Astrocyte (in vitro differentiated cells and primary cell): ENCODE measurements around the gene CNTNAP4. TPM values are rescaled to one million over a fixed set of nuclear protein-coding genes. Genes with fewer than 3 reads are reported as not detected.

Experiments used
- DNase-seq: peaks from one replicate; pipeline ENCODE4 v3.0.0-alpha.2; 2010; ENCODE audit warnings: low read depth
- FAIRE-seq: peaks from 2 replicates; lab custom pipeline; 2011; peaks lifted over from hg19 to GRCh38; lab: Jason Lieb, UNC
- H2AFZ ChIP-seq: 2 replicates; pipeline ENCODE4 v1.6.0; 2012; ENCODE audit warnings: low read depth, low read length, inconsistent platforms
- H3K27ac ChIP-seq: 2 replicates; pipeline ENCODE4 v1.5.1; 2011; ENCODE audit warnings: low read depth, low read length, inconsistent platforms
- H3K27me3 ChIP-seq: 2 replicates; pipeline ENCODE4 v1.6.0; 2011; ENCODE audit warnings: low read length, inconsistent platforms; ENCODE audit not compliant: insufficient read depth
- H3K36me3 ChIP-seq: 2 replicates; pipeline ENCODE4 v1.5.1; 2011; ENCODE audit warnings: low read length, inconsistent platforms; ENCODE audit not compliant: insufficient read depth
- H3K4me1 ChIP-seq: 2 replicates; pipeline ENCODE4 v1.5.1; 2011; ENCODE audit warnings: low read length, inconsistent platforms; ENCODE audit not compliant: insufficient read depth
- H3K4me2 ChIP-seq: 2 replicates; pipeline ENCODE4 v1.6.0; 2012; ENCODE audit warnings: low read length, inconsistent platforms
- H3K4me3 ChIP-seq: 2 replicates; pipeline ENCODE4 v1.5.1; 2011; ENCODE audit warnings: low read depth, mild to moderate bottlenecking, low read length, inconsistent platforms; ENCODE audit not compliant: insufficient read depth
- H3K79me2 ChIP-seq: 2 replicates; pipeline ENCODE4 v1.6.0; 2012; ENCODE audit warnings: mild to moderate bottlenecking, low read length, inconsistent platforms; ENCODE audit not compliant: insufficient read depth
- H3K9ac ChIP-seq: 2 replicates; pipeline ENCODE4 v1.6.0; 2012; ENCODE audit warnings: mild to moderate bottlenecking, low read length, inconsistent platforms
- H3K9me3 ChIP-seq: 2 replicates; pipeline ENCODE4 v1.5.1; 2012; ENCODE audit warnings: low read depth, mild to moderate bottlenecking, low read length, inconsistent platforms; ENCODE audit not compliant: insufficient read depth
- H4K20me1 ChIP-seq: 2 replicates; pipeline ENCODE4 v1.6.0; 2012; ENCODE audit warnings: low read length, inconsistent platforms; ENCODE audit not compliant: insufficient read depth
- H3K27ac Mint-ChIP-seq: one replicate; pipeline ENCODE4 v1.8.0; 2021; ENCODE audit warnings: mild to moderate bottlenecking, mixed read lengths; ENCODE audit not compliant: unreplicated experiment
- H3K27me3 Mint-ChIP-seq: one replicate; pipeline ENCODE4 v1.8.0; 2021; ENCODE audit warnings: low read depth, mixed read lengths; ENCODE audit not compliant: unreplicated experiment
- H3K36me3 Mint-ChIP-seq: one replicate; pipeline ENCODE4 v1.8.0; 2021; ENCODE audit warnings: low read depth, mixed read lengths; ENCODE audit not compliant: unreplicated experiment
- H3K4me1 Mint-ChIP-seq: one replicate; pipeline ENCODE4 v1.8.0; 2021; ENCODE audit warnings: low read depth, mixed read lengths; ENCODE audit not compliant: unreplicated experiment
- H3K4me3 Mint-ChIP-seq: one replicate; pipeline ENCODE4 v1.8.0; 2021; ENCODE audit warnings: mild to moderate bottlenecking, moderate library complexity, mixed read lengths; ENCODE audit not compliant: unreplicated experiment
- H3K9me3 Mint-ChIP-seq: one replicate; pipeline ENCODE4 v1.8.0; 2021; ENCODE audit warnings: mild to moderate bottlenecking, mixed read lengths; ENCODE audit not compliant: unreplicated experiment
- EZH2 ChIP-seq: IDR thresholded peaks from 2 replicates; pipeline ENCODE4 v1.6.1; 2012; ENCODE audit warnings: mild to moderate bottlenecking, low read length, inconsistent platforms; ENCODE audit not compliant: insufficient read depth
- total RNA-seq: library from RNA; stranded (reverse); gene quantifications from 2 replicates; pipeline ENCODE4 v1.2.1, GENCODE V29; 2021
- TF ChIP-seq, protein P1 (sequence below): IDR thresholded peaks from 2 replicates; pipeline ENCODE4 v1.5.1; 2011; ENCODE audit warnings: low read depth, mild to moderate bottlenecking, inconsistent platforms, low read length, moderate library complexity; ENCODE audit not compliant: insufficient read depth

CNTNAP4 gene
- total RNA-seq, 1 donor from 2014 or later = not detected

DNA sequence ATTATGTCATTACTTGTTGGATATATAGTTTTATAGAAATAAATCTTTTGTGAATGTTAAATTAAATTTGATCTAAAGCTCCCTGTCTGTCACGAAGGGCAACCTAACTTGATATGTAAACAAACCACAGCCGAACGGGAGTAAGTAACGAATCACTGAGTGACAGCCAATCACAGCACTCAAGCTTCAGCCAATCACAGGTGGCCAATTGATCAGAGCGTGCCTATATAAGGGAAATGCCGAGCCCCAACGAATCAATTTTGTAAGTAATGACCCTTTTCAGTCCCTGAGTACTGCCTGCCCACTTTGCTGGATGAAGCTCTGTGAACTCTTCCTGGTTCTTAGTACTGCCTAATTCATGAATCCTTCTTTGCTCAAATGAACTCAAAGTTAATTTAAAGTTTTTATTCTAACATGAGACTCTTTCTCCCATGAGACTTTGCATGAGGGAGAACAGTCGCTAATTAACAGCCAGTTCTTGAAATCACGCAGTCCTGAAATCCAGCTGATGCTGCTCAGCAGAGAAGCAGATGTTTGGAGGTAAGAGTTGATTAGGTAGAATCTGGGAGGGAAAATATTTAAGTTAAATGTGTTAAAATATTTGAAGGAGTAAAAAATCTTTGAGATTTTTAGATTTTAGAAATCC, 302.2 kb downstream of the CNTNAP4 start:
- Mint-ChIP-seq H3K9me3 (peaks cover 6% of the 10 kb centered on the region), H3K27ac (no peak overlapping the region), H3K27me3 (no peaks in the 10 kb centered on the region), H3K4me1 (no peaks in the 10 kb centered on the region), H3K36me3 (no peaks in the 10 kb centered on the region), H3K4me3 (no peak overlapping the region)
- Histone ChIP-seq H3K27ac (no peak overlapping the region), H3K36me3 (no peaks in the 10 kb centered on the region), H3K9me3 (no peaks in the 10 kb centered on the region), H3K4me2 (no peak overlapping the region), H3K79me2 (no peaks in the 10 kb centered on the region), H2AFZ (no peak overlapping the region), H3K27me3 (no peaks in the 10 kb centered on the region), H3K9ac (no peak overlapping the region), H3K4me3 (no peak overlapping the region), H3K4me1 (no peaks in the 10 kb centered on the region), H4K20me1 (no peaks in the 10 kb centered on the region)
- TF ChIP-seq, protein P1, sequence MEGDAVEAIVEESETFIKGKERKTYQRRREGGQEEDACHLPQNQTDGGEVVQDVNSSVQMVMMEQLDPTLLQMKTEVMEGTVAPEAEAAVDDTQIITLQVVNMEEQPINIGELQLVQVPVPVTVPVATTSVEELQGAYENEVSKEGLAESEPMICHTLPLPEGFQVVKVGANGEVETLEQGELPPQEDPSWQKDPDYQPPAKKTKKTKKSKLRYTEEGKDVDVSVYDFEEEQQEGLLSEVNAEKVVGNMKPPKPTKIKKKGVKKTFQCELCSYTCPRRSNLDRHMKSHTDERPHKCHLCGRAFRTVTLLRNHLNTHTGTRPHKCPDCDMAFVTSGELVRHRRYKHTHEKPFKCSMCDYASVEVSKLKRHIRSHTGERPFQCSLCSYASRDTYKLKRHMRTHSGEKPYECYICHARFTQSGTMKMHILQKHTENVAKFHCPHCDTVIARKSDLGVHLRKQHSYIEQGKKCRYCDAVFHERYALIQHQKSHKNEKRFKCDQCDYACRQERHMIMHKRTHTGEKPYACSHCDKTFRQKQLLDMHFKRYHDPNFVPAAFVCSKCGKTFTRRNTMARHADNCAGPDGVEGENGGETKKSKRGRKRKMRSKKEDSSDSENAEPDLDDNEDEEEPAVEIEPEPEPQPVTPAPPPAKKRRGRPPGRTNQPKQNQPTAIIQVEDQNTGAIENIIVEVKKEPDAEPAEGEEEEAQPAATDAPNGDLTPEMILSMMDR = no peak
- no peak for TF ChIP-seq EZH2
- DNase-seq (no peak), FAIRE-seq (no peak)

DNA sequence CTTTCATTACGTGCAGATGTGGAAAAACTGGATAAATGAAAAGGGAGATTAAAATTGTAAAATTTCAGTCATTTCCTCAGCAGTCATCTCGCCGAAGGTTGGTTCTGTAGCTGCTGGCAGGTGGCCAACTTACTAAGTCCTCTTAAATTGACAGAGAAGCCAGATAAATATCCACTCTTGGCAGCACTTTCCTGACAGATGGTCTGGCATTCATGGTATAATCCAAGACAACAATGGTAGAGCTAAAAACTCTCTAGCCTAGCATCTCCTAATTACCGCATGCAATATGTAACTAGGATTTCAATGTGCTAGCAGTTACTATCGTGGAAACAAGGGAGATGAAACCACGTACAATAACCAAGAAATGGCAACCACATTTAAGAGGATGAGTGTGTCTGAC, 306.3 kb downstream of the CNTNAP4 start:
- Histone ChIP-seq H3K27ac (no peak overlapping the region), H3K79me2 (no peaks in the 10 kb centered on the region), H3K9me3 (no peaks in the 10 kb centered on the region), H2AFZ (no peak overlapping the region), H3K27me3 (no peaks in the 10 kb centered on the region), H3K4me3 (no peak overlapping the region), H3K9ac (no peak overlapping the region), H4K20me1 (no peaks in the 10 kb centered on the region), H3K4me1 (no peaks in the 10 kb centered on the region), H3K36me3 (no peaks in the 10 kb centered on the region), H3K4me2 (no peak overlapping the region)
- Mint-ChIP-seq H3K9me3 (peaks cover 6% of the 10 kb centered on the region), H3K27me3 (no peaks in the 10 kb centered on the region), H3K4me3 (no peak overlapping the region), H3K27ac (no peak overlapping the region), H3K36me3 (no peaks in the 10 kb centered on the region), H3K4me1 (no peaks in the 10 kb centered on the region)
- no peak for TF ChIP-seq EZH2
- TF ChIP-seq, protein P1 = no peak
- FAIRE-seq = no peak
- DNase-seq = no peak

DNA sequence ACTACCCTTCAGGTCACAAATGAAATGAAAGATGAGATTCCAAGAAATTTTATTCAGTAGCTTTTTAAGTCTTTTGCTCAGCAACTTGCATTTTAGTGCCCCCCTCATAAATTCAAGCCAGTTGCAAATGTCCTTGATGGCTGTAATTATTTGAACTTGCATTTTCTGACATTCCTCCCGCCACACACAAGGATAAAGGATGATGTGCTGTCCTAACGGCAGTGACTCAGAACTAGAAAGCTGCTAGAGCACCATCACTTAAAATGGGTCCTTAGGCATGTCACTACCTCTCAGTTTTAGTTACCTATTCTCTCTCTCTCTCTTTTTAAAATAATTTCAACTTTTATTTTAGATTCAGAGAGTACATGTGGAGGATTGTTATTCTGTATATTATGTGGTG, 306.7 kb downstream of the CNTNAP4 start:
- H2AFZ ChIP-seq = no peak overlapping the region
- Mint-ChIP-seq H3K27ac (no peak overlapping the region), H3K36me3 (no peaks in the 10 kb centered on the region), H3K4me3 (no peak overlapping the region), H3K27me3 (no peaks in the 10 kb centered on the region), H3K4me1 (no peaks in the 10 kb centered on the region), H3K9me3 (peaks cover 6% of the 10 kb centered on the region)
- no peak for DNase-seq
- no peak overlapping the region for H3K4me2 ChIP-seq
- FAIRE-seq = no peak
- H4K20me1 ChIP-seq = no peaks in the 10 kb centered on the region
- H3K36me3 ChIP-seq = no peaks in the 10 kb centered on the region
- H3K27ac ChIP-seq = no peak overlapping the region
- no peak overlapping the region for H3K4me3 ChIP-seq
- no peaks in the 10 kb centered on the region for H3K4me1 ChIP-seq
- TF ChIP-seq, protein P1 = no peak
- TF ChIP-seq EZH2 = no peak
- H3K9ac ChIP-seq = no peak overlapping the region
- no peaks in the 10 kb centered on the region for H3K79me2 ChIP-seq
- no peaks in the 10 kb centered on the region for H3K9me3 ChIP-seq
- no peaks in the 10 kb centered on the region for H3K27me3 ChIP-seq
